ENCODE measurements around the gene ENTHD1.

- TF ChIP-seq POLR2A (IDR thresholded peaks at IDR 0.05) = no peak
- no peak for TF ChIP-seq CTCF (IDR thresholded peaks at IDR 0.05)
Measured at GRCh38 chr22:39710380-39711150, 183.0 kb downstream of the ENTHD1 start.
